OCI-LY1 (cell line): ENCODE data around the gene SSMEM1.

ENCODE experiments used
- H2AFZ ChIP-seq: fragments of 200-600 bp; sonication (generic), shearing (Covaris generic); 2 replicates; pipeline ENCODE4 v1.6.0; 2014; ENCODE audit warnings: antibody characterized with exemption, mild to moderate bottlenecking, low read length
- H3F3A ChIP-seq: fragments of 200-600 bp; sonication (generic), shearing (Covaris generic); 2 replicates; pipeline ENCODE4 v1.6.0; 2014; ENCODE audit warnings: mild to moderate bottlenecking, antibody characterized with exemption, low read length, moderate library complexity; ENCODE audit not compliant: insufficient read depth
- H3K27ac ChIP-seq: fragments of 200-600 bp; sonication (generic); 2 replicates; pipeline ENCODE4 v1.5.1; 2014; ENCODE audit warnings: low read length, mixed run types, mild to moderate bottlenecking, low read depth; ENCODE audit not compliant: poor library complexity, severe bottlenecking
- H3K27me3 ChIP-seq: fragments of 200-600 bp; sonication (generic); 2 replicates; pipeline ENCODE4 v1.6.0; 2014; ENCODE audit warnings: antibody characterized with exemption, mild to moderate bottlenecking, low read length, moderate library complexity; ENCODE audit not compliant: insufficient read depth
- H3K36me3 ChIP-seq: fragments of 200-600 bp; sonication (generic); 2 replicates; pipeline ENCODE4 v1.6.1; 2014; ENCODE audit warnings: mild to moderate bottlenecking, antibody characterized with exemption, low read length, moderate library complexity, mixed read lengths; ENCODE audit not compliant: insufficient read depth
- H3K4me1 ChIP-seq: fragments of 200-600 bp; sonication (generic); 2 replicates; pipeline ENCODE4 v1.5.1; 2014; ENCODE audit warnings: mild to moderate bottlenecking, low read length, moderate library complexity; ENCODE audit not compliant: insufficient read depth, severe bottlenecking
- H3K4me2 ChIP-seq: fragments of 200-600 bp; sonication (generic), shearing (Covaris generic); 2 replicates; pipeline ENCODE4 v1.6.1; 2014; ENCODE audit warnings: low read length
- H3K4me3 ChIP-seq: fragments of 200-600 bp; sonication (generic); 2 replicates; pipeline ENCODE4 v1.5.1; 2014; ENCODE audit warnings: low read length, low read depth, mild to moderate bottlenecking, mixed read lengths; ENCODE audit not compliant: poor library complexity, severe bottlenecking
- H3K79me2 ChIP-seq: fragments of 200-600 bp; shearing (Covaris generic); 2 replicates; pipeline ENCODE4 v1.6.1; 2016; ENCODE audit warnings: mixed run types, low read length, mixed read lengths; ENCODE audit not compliant: insufficient read depth
- H3K9ac ChIP-seq: fragments of 200-600 bp; sonication (generic), shearing (Covaris generic); 2 replicates; pipeline ENCODE4 v1.6.1; 2014; ENCODE audit warnings: mild to moderate bottlenecking, low read length, mixed read lengths
- H3K9me2 ChIP-seq: fragments of 200-600 bp; sonication (generic), shearing (Covaris generic); 2 replicates; pipeline ENCODE4 v1.6.1; 2014; ENCODE audit warnings: low read depth, mild to moderate bottlenecking, low read length, mixed read lengths
- H3K9me3 ChIP-seq: fragments of 200-600 bp; shearing (Covaris generic); 2 replicates; pipeline ENCODE4 v1.6.1; 2014; ENCODE audit warnings: low read length, mixed read lengths
- H4K20me1 ChIP-seq: fragments of 200-600 bp; sonication (generic), shearing (Covaris generic); 2 replicates; pipeline ENCODE4 v1.6.0; 2016; ENCODE audit warnings: mild to moderate bottlenecking, low read length; ENCODE audit not compliant: insufficient read depth
- EZH2 ChIP-seq: fragments of 200-600 bp; sonication (generic), shearing (Covaris generic); IDR thresholded peaks from 2 replicates; pipeline ENCODE4 v1.8.0; 2017; ENCODE audit warnings: borderline replicate concordance, mixed run types, mild to moderate bottlenecking, antibody characterized with exemption, low read length, moderate library complexity, mixed read lengths
- TF ChIP-seq, protein P1 (sequence below): fragments of 200-600 bp; sonication (generic), shearing (Covaris generic); IDR thresholded peaks from 2 replicates; pipeline ENCODE4 v1.5.1; 2017; ENCODE audit warnings: mild to moderate bottlenecking, antibody characterized with exemption, low read length, moderate library complexity, mixed read lengths

SSMEM1 gene

GRCh38 chr7:130218806-130219620, 11.4 kb downstream of the SSMEM1 start:
- Histone ChIP-seq H3K79me2 (no peaks in the 10 kb centered on the region), H3K27me3 (no peaks in the 10 kb centered on the region), H3K9me3 (no peaks in the 10 kb centered on the region), H3K27ac (no peak overlapping the region), H3K36me3 (no peaks in the 10 kb centered on the region), H3F3A (no peaks in the 10 kb centered on the region), H4K20me1 (no peaks in the 10 kb centered on the region), H3K9ac (no peak overlapping the region), H3K4me3 (no peak overlapping the region), H3K4me1 (no peaks in the 10 kb centered on the region), H3K9me2 (no peaks in the 10 kb centered on the region), H3K4me2 (no peak overlapping the region), H2AFZ (no peak overlapping the region)
- TF ChIP-seq, protein P1, sequence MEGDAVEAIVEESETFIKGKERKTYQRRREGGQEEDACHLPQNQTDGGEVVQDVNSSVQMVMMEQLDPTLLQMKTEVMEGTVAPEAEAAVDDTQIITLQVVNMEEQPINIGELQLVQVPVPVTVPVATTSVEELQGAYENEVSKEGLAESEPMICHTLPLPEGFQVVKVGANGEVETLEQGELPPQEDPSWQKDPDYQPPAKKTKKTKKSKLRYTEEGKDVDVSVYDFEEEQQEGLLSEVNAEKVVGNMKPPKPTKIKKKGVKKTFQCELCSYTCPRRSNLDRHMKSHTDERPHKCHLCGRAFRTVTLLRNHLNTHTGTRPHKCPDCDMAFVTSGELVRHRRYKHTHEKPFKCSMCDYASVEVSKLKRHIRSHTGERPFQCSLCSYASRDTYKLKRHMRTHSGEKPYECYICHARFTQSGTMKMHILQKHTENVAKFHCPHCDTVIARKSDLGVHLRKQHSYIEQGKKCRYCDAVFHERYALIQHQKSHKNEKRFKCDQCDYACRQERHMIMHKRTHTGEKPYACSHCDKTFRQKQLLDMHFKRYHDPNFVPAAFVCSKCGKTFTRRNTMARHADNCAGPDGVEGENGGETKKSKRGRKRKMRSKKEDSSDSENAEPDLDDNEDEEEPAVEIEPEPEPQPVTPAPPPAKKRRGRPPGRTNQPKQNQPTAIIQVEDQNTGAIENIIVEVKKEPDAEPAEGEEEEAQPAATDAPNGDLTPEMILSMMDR = no peak
- TF ChIP-seq EZH2 = no peak

GRCh38 chr7:130219871-130220270, 12.2 kb downstream of the SSMEM1 start:
- H3K9me3 ChIP-seq = no peaks in the 10 kb centered on the region
- no peak overlapping the region for H3K4me3 ChIP-seq
- H3K27me3 ChIP-seq = no peaks in the 10 kb centered on the region
- no peak overlapping the region for H3K9ac ChIP-seq
- H3K79me2 ChIP-seq = no peaks in the 10 kb centered on the region
- TF ChIP-seq EZH2 = no peak
- TF ChIP-seq, protein P1 = no peak
- H4K20me1 ChIP-seq = no peaks in the 10 kb centered on the region
- H3K4me1 ChIP-seq = no peaks in the 10 kb centered on the region
- no peaks in the 10 kb centered on the region for H3F3A ChIP-seq
- H3K9me2 ChIP-seq = no peaks in the 10 kb centered on the region
- H3K4me2 ChIP-seq = no peak overlapping the region
- no peaks in the 10 kb centered on the region for H3K36me3 ChIP-seq
- H3K27ac ChIP-seq = no peak overlapping the region
- no peak overlapping the region for H2AFZ ChIP-seq

DNA sequence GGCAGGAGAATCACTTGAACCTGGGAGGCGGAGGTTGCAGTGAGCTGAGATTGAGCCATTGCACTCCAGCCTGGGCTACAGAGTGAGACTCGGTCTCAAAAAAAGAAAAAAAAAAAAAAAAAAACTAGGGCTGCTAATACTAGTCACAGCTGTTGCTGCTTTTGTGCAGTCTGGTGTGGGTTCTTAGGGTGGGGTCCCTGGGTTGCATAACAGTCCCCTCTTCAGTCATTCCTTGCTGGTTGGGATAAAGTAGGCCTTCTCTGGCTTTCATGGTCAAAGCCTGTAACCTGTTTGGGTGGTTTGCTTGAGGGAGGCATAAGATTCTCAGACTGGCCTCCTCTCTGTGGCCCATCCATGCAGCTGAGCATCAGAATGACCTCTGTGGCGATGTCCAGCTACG, 14.1 kb downstream of the SSMEM1 start:
- Histone ChIP-seq H3K79me2 (no peaks in the 10 kb centered on the region), H3K9ac (no peak overlapping the region), H3K27me3 (no peaks in the 10 kb centered on the region)

More for the DNA sequence above, 14.1 kb downstream of the SSMEM1 start:
- Histone ChIP-seq H3K4me3 (no peak overlapping the region), H3K36me3 (no peaks in the 10 kb centered on the region), H3K9me2 (no peaks in the 10 kb centered on the region), H2AFZ (no peak overlapping the region), H3K27ac (no peak overlapping the region), H4K20me1 (no peaks in the 10 kb centered on the region), H3K9me3 (no peaks in the 10 kb centered on the region), H3K4me2 (no peak overlapping the region), H3K4me1 (no peaks in the 10 kb centered on the region), H3F3A (no peaks in the 10 kb centered on the region)
- TF ChIP-seq, protein P1 = no peak
- no peak for TF ChIP-seq EZH2
